ENCODE data around the gene MUC6.

MUC6 gene, protein sequence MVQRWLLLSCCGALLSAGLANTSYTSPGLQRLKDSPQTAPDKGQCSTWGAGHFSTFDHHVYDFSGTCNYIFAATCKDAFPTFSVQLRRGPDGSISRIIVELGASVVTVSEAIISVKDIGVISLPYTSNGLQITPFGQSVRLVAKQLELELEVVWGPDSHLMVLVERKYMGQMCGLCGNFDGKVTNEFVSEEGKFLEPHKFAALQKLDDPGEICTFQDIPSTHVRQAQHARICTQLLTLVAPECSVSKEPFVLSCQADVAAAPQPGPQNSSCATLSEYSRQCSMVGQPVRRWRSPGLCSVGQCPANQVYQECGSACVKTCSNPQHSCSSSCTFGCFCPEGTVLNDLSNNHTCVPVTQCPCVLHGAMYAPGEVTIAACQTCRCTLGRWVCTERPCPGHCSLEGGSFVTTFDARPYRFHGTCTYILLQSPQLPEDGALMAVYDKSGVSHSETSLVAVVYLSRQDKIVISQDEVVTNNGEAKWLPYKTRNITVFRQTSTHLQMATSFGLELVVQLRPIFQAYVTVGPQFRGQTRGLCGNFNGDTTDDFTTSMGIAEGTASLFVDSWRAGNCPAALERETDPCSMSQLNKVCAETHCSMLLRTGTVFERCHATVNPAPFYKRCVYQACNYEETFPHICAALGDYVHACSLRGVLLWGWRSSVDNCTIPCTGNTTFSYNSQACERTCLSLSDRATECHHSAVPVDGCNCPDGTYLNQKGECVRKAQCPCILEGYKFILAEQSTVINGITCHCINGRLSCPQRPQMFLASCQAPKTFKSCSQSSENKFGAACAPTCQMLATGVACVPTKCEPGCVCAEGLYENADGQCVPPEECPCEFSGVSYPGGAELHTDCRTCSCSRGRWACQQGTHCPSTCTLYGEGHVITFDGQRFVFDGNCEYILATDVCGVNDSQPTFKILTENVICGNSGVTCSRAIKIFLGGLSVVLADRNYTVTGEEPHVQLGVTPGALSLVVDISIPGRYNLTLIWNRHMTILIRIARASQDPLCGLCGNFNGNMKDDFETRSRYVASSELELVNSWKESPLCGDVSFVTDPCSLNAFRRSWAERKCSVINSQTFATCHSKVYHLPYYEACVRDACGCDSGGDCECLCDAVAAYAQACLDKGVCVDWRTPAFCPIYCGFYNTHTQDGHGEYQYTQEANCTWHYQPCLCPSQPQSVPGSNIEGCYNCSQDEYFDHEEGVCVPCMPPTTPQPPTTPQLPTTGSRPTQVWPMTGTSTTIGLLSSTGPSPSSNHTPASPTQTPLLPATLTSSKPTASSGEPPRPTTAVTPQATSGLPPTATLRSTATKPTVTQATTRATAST (N-terminal part only)

DNA sequence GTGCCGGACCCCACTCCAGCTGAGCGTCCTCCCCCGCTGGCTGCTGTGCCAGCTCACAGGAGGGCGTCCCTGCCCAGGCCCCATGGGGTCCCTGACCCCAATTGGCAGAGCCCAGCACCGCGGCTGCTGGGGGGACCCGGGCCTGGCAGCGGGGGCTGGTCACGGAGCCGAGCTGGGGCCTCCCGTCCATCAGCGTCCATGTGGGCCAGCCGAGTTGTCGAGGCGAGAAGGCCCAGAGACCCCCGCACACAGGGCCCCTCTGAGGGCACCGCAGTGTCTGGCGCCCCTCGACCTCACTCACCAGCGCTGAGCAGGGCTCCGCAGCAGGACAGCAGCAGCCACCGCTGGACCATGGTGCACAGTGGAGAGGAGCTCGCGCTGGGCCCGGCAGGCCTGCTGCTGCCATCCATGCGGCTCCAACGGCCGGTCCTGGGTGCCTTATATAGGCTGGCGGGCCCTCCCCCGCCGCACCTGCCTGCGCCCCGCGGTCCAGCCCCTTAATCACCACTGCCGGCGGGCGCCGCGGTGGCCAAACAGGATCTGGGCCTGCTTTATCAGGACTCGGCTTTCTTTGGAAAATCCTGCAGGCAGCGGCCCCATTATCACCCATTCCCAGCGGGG, at the start of gene MUC6:
MUC6 (minus strand) TSS at position 416 of the 621 bp plus-strand sequence; CDS start at position 353, 63 bp downstream.
- no peaks in the 10 kb centered on the region for H3K4me1 ChIP-seq (ENCODE audit: control insufficient read depth, insufficient read depth, low read length)
- ChIA-PET CTCF (interaction anchor here (2.3 kb wide), 1 partner anchor 15 kb away, joined by 6 read pairs; no protein-coding TSS in a partner anchor), POLR2A (no interaction called here)
- no peak within 1 kb of the TSS for H3K4me3 ChIP-seq (ENCODE audit: low read depth, low read length)
- no peaks in the 10 kb centered on the region for H3K9me3 ChIP-seq (ENCODE audit: control insufficient read depth, insufficient read depth, low read depth, low read length)
- no peaks in the 10 kb centered on the region for H3K36me3 ChIP-seq (ENCODE audit: control insufficient read depth in 2 of 2, insufficient read depth in 1 of 2, low read length in 2 of 2)
- no peak for TF ChIP-seq ZNF138 (tag by site-specific recombination; IDR thresholded peaks at IDR 0.05; ENCODE audit: borderline replicate concordance)
- TF ChIP-seq KLF10 (tag by site-specific recombination; IDR thresholded peaks at IDR 0.05): no peak
- TF ChIP-seq ZNF514 (tag by site-specific recombination; IDR thresholded peaks at IDR 0.05): no peak
- no peak for TF ChIP-seq ZNF366 (tag by site-specific recombination; conservative IDR thresholded peaks at IDR 0.05)
- H3K27ac ChIP-seq (ENCODE audit: extremely low read depth, low read depth, low read length): no peak within 1 kb of the TSS

DNA sequence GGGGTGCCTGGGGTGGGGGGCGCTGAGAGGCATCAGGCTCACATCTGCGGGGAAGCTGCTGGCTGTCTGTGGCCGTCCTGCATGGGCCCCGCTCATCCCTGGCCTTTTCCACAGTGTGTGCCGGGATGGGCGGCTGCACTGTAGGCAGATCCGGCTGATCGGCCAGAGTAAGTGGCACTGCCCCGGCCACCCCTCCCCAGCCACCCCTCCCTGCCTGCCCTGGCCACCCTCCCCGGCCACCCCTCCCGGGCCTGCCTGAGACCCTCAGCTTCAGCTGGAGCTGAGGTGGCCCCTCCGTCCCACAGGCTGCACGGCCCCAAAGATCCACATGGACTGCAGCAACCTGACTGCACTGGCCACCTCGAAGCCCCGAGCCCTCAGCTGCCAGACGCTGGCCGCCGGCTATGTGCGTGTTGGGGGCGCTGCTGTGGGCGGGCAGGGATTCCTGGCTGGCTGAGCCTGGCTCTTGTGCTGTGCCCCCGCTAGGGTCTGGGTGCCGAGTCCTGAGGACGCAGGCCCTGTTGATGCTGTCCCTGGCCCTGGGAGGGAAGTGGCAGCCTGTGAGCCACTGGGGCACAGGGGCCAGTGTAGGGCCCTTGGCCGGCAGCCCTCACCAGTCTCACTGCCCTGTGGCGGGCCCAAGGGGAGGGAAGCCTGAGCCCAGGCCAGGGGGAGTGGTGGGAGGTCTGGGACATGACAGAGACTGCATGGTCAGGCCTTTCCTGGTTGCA, 49.1 kb upstream of the MUC6 start:
- POLR2A ChIA-PET: no interaction called here
- Histone ChIP-seq H3K9me3 (ENCODE audit: control insufficient read depth, insufficient read depth, low read depth, low read length) (no peaks in the 10 kb centered on the region), H3K4me1 (ENCODE audit: control insufficient read depth, insufficient read depth, low read length) (no peaks in the 10 kb centered on the region), H3K36me3 (ENCODE audit: control insufficient read depth in 2 of 2, insufficient read depth in 1 of 2, low read length in 2 of 2) (no peaks in the 10 kb centered on the region), H3K27ac (ENCODE audit: extremely low read depth, low read depth, low read length) (no peak overlapping the region), H3K4me3 (ENCODE audit: low read depth, low read length) (no peak overlapping the region)
- CTCF ChIA-PET: no interaction called here
- TF ChIP-seq ZNF560 (tag by site-specific recombination; IDR thresholded peaks at IDR 0.05; ENCODE audit: borderline replicate concordance) (no peak), ZFP69B (tag by site-specific recombination; IDR thresholded peaks at IDR 0.05) (no peak), ZNF112 (tag by site-specific recombination; IDR thresholded peaks at IDR 0.05) (no peak), ZNF248 (tag by site-specific recombination; IDR thresholded peaks at IDR 0.05) (no peak), ZNF76 (tag by site-specific recombination; IDR thresholded peaks at IDR 0.05; ENCODE audit: borderline replicate concordance, low read depth) (no peak), ZEB2 (tag by site-specific recombination; IDR thresholded peaks at IDR 0.05) (no peak), ZNF707 (tag by site-specific recombination; IDR thresholded peaks at IDR 0.05) (no peak), SP3 (tag by site-specific recombination; IDR thresholded peaks at IDR 0.05) (no peak), ZNF777 (tag by site-specific recombination; IDR thresholded peaks at IDR 0.05; ENCODE audit: borderline replicate concordance) (no peak), TRIM28 (IDR thresholded peaks at IDR 0.05; ENCODE audit: borderline replicate concordance, low read length) (no peak), ZBTB7A (tag by site-specific recombination; IDR thresholded peaks at IDR 0.05; ENCODE audit: low read depth) (no peak), SETDB1 (IDR thresholded peaks at IDR 0.05; ENCODE audit: insufficient read length, low read length) (no peak)
- TF ChIP-seq, protein P1, sequence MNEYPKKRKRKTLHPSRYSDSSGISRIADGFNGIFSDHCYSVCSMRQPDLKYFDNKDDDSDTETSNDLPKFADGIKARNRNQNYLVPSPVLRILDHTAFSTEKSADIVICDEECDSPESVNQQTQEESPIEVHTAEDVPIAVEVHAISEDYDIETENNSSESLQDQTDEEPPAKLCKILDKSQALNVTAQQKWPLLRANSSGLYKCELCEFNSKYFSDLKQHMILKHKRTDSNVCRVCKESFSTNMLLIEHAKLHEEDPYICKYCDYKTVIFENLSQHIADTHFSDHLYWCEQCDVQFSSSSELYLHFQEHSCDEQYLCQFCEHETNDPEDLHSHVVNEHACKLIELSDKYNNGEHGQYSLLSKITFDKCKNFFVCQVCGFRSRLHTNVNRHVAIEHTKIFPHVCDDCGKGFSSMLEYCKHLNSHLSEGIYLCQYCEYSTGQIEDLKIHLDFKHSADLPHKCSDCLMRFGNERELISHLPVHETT (tag by site-specific recombination; IDR thresholded peaks at IDR 0.05): no peak
- TF ChIP-seq, protein P2, sequence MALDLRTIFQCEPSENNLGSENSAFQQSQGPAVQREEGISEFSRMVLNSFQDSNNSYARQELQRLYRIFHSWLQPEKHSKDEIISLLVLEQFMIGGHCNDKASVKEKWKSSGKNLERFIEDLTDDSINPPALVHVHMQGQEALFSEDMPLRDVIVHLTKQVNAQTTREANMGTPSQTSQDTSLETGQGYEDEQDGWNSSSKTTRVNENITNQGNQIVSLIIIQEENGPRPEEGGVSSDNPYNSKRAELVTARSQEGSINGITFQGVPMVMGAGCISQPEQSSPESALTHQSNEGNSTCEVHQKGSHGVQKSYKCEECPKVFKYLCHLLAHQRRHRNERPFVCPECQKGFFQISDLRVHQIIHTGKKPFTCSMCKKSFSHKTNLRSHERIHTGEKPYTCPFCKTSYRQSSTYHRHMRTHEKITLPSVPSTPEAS (tag by site-specific recombination; IDR thresholded peaks at IDR 0.05): no peak
- TF ChIP-seq, protein P3, sequence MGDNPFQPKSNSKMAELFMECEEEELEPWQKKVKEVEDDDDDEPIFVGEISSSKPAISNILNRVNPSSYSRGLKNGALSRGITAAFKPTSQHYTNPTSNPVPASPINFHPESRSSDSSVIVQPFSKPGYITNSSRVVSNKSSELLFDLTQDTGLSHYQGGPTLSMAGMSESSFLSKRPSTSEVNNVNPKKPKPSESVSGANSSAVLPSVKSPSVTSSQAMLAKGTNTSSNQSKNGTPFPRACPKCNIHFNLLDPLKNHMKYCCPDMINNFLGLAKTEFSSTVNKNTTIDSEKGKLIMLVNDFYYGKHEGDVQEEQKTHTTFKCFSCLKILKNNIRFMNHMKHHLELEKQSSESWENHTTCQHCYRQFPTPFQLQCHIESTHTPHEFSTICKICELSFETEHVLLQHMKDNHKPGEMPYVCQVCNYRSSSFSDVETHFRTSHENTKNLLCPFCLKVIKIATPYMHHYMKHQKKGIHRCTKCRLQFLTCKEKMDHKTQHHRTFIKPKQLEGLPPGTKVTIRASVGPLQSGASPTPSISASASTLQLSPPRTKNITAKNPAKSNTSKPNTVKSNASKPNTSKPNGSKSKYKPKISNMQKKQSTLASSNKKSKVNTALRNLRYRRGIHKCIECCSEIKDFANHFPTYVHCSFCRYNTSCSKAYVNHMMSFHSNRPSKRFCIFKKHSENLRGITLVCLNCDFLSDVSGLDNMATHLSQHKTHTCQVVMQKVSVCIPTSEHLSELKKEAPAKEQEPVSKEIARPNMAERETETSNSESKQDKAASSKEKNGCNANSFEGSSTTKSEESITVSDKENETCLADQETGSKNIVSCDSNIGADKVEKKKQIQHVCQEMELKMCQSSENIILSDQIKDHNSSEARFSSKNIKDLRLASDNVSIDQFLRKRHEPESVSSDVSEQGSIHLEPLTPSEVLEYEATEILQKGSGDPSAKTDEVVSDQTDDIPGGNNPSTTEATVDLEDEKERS (tag by site-specific recombination; IDR thresholded peaks at IDR 0.05): no peak
- TF ChIP-seq, protein P4, sequence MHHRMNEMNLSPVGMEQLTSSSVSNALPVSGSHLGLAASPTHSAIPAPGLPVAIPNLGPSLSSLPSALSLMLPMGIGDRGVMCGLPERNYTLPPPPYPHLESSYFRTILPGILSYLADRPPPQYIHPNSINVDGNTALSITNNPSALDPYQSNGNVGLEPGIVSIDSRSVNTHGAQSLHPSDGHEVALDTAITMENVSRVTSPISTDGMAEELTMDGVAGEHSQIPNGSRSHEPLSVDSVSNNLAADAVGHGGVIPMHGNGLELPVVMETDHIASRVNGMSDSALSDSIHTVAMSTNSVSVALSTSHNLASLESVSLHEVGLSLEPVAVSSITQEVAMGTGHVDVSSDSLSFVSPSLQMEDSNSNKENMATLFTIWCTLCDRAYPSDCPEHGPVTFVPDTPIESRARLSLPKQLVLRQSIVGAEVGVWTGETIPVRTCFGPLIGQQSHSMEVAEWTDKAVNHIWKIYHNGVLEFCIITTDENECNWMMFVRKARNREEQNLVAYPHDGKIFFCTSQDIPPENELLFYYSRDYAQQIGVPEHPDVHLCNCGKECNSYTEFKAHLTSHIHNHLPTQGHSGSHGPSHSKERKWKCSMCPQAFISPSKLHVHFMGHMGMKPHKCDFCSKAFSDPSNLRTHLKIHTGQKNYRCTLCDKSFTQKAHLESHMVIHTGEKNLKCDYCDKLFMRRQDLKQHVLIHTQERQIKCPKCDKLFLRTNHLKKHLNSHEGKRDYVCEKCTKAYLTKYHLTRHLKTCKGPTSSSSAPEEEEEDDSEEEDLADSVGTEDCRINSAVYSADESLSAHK (tag by site-specific recombination; IDR thresholded peaks at IDR 0.05): no peak
